Epithelial cell of proximal tubule (primary cell): ENCODE data around the gene SERPIND1. TPM values are rescaled to one million over a fixed set of nuclear protein-coding genes. Genes with fewer than 3 reads are reported as not detected.

Experiments
- DNase-seq: peaks from one replicate; pipeline ENCODE4 v3.0.0-alpha.2; 2011; ENCODE audit warnings: low read depth
- H3K4me3 ChIP-seq: 2 replicates; pipeline ENCODE4 v1.5.1; 2011; ENCODE audit warnings: low read depth, mild to moderate bottlenecking, low read length
- CTCF ChIP-seq: conservative IDR thresholded peaks from 2 replicates; pipeline ENCODE4 v1.5.1; 2012; ENCODE audit warnings: low read depth, mild to moderate bottlenecking, low read length
- total RNA-seq: library from RNA; depleted of rRNA; stranded (reverse); fragments of >200 nt; gene quantifications from 2 replicates; pipeline ENCODE4 v1.2.3, GENCODE V29; 2015

The SERPIND1 gene
- total RNA-seq, 1 donor from 2014 or later: not detected

DNA sequence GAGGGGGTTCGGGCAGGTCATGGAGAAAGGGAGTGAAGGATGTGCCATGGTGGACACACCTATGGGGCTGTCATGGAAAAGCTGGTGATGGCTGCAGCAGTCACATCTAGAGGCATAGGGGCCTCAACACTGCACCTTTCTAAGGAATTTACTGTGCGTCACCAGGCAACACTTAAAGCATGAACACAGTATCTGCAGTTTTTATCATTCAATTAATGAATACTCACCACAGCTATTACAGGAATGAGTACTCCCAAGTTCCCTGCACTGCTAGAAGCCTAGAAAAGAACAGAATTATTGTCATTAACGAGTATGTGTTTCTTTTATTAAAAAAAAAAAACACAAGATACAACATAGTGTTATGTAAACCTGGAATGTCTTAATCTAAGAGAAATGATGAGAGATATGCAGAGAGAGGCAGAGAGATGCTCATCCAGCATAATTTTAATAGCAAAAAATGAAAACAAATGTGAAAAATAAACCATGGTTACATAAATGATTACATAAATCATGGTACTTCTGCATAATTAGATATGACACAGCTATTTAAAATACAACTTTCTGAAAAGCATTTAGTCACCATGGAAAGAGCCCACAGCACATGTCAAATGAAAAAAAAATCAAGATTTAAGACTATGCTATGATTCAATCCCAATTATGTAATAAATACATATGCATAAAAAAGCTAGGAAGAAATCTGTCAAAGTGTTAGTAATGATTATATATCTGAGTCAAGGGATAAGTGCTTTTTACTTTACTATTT lies 19.2 kb downstream of the SERPIND1 start:
- TF ChIP-seq CTCF: no peak
- no peak for DNase-seq
- no peak overlapping the region for H3K4me3 ChIP-seq

GRCh38 chr22:20793748-20794649 lies 20.1 kb downstream of the SERPIND1 start:
- H3K4me3 ChIP-seq: no peak overlapping the region
- TF ChIP-seq CTCF: no peak
- no peak for DNase-seq

GRCh38 chr22:20794650-20795413 lies 20.9 kb downstream of the SERPIND1 start:
- DNase-seq: no peak
- no peak overlapping the region for H3K4me3 ChIP-seq
- no peak for TF ChIP-seq CTCF

GRCh38 chr22:20796731-20797130 lies 22.8 kb downstream of the SERPIND1 start:
- no peak for TF ChIP-seq CTCF
- no peak overlapping the region for H3K4me3 ChIP-seq

DNA sequence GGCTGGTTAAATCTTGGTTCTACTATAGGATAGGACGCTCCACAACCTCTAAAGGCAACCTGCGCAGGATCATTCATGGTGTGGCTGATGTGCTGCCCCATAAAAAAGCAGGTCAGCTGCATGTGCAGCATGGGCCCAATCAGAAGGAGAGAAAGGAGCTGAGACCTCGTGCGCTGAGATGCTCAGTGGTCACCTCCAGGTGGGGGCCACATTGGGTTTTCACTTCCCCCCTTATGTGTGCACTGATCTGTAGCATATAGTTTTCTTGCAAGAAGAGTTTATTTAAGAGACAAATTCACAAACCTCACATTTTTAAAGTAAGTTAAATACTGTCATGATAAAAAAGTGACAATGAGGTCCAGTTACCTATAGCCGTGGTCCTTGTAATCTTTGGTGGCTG lies 24.3 kb downstream of the SERPIND1 start:
- H3K4me3 ChIP-seq: no peak overlapping the region
- TF ChIP-seq CTCF: no peak
- DNase-seq: no peak

More at GRCh38 chr22:20796731-20797130, 22.8 kb downstream of the SERPIND1 start:
- no peak for DNase-seq

GRCh38 chr22:20798974-20799373 lies 25.1 kb downstream of the SERPIND1 start:
- TF ChIP-seq CTCF: no peak
- no peak for DNase-seq
- no peak overlapping the region for H3K4me3 ChIP-seq
